Measurements from ENCODE around the gene LTBR.

Gene LTBR

DNA sequence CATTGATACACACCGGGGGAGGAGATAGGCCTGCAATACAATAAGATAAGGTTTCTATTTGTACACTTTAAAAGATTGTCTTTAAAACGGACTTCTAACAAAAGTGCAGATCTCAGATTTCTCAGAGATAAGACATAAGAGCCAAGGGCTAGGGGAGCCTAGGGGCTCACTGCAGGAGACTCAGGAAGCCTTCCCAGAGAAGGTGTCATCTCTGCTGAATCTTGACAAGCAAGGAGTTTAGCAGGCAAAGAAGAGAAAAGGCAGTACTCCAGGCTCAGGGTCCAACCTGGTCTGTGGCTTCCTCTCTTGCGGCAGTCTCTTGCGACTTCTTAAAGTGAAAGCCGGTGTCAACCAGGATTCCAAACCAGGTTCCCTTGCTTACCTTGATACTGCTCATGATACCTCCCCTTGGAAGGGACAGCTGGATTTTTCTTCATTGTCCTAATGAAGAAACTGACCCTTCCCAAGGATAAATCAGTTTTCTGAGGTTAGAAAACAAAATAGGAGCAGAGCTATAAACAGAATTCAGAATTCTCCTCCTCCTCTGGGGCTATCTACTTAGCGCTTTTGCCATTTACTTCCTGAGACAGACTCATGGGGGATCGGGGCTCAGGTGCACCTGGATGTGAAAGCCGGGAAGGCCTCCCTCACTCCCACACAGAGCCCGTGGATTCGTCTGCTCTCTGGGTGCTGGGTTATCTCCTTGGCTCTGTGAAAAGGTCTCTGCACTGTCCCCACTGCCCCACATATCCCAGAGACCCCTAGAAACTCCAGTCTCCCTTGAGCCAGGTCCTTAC is 6.9 kb upstream of the LTBR start:
- in situ Hi-C loops (cut with HindIII; ENCODE audit: low sequenced_read_pairs), result no loop called here
- H3K4me3 ChIP-seq (ENCODE audit: low read depth, low read length), result no peak overlapping the region
- TF ChIP-seq, protein P1, sequence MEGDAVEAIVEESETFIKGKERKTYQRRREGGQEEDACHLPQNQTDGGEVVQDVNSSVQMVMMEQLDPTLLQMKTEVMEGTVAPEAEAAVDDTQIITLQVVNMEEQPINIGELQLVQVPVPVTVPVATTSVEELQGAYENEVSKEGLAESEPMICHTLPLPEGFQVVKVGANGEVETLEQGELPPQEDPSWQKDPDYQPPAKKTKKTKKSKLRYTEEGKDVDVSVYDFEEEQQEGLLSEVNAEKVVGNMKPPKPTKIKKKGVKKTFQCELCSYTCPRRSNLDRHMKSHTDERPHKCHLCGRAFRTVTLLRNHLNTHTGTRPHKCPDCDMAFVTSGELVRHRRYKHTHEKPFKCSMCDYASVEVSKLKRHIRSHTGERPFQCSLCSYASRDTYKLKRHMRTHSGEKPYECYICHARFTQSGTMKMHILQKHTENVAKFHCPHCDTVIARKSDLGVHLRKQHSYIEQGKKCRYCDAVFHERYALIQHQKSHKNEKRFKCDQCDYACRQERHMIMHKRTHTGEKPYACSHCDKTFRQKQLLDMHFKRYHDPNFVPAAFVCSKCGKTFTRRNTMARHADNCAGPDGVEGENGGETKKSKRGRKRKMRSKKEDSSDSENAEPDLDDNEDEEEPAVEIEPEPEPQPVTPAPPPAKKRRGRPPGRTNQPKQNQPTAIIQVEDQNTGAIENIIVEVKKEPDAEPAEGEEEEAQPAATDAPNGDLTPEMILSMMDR (IDR thresholded peaks at IDR 0.05; ENCODE audit: low read depth, low read length), result no peak
- DNase-seq (ENCODE audit: low read depth, low spot score), result no peak

DNA sequence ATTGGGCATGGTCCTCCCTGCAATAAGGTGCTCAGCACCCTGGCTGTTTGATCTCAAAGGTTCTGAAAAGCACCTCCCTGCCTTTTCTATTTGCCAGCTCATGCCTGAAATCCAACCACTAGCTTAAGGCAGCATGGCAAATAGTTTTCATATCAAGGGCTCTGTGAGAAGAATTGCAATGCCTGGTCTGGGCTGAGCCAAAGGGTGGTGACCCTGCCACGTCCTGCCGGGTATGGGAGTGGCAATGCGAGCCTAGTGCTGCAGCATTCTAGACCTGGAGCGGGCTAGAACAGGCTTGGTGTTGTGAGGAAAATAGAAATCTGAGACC is 6.3 kb upstream of the LTBR start:
- TF ChIP-seq, protein P1 (IDR thresholded peaks at IDR 0.05; ENCODE audit: low read depth, low read length), result no peak
- DNase-seq (ENCODE audit: low read depth, low spot score), result no peak
- no peak overlapping the region for H3K4me3 ChIP-seq (ENCODE audit: low read depth, low read length)
- in situ Hi-C loops (cut with HindIII; ENCODE audit: low sequenced_read_pairs), result no loop called here

DNA sequence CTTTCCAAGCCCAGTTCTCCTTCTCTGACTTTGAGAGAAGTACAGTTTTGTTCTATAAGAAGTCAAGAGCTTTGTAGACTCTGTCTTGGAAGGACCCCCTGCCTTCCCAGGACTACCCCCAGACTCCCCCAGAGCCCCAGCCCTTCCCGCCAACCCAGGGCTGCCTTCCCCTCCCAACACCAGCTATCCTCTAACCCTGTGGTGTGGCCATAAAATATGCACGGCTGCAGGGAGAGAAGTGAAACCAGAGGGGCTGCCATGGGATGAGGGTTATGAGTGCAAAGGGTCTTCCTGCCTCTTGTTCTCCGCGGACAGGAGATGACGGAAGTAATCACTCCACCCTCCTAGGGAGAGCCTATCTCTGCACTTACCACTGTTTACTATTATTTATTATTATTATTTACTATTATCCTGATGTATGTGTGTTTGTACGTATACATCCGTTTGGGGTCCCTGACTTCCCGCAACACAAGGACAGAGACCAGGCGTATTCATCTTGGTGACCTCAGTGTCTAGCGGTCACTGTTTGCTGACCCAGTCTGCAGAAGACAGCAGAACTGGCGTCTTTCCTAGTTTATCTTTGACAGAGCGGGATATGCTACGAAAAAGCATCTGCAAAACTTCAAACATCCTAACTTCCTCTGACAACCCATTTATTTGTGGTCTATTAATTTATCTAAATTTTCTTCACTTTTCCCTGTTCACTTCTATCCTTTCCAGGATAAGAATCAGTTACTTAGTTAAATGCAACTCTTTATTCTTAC is 5.1 kb upstream of the LTBR start:
- in situ Hi-C loops (cut with HindIII; ENCODE audit: low sequenced_read_pairs), result no loop called here
- TF ChIP-seq, protein P1 (IDR thresholded peaks at IDR 0.05; ENCODE audit: low read depth, low read length), result no peak
- no peak overlapping the region for H3K4me3 ChIP-seq (ENCODE audit: low read depth, low read length)
- no peak for DNase-seq (ENCODE audit: low read depth, low spot score)

DNA sequence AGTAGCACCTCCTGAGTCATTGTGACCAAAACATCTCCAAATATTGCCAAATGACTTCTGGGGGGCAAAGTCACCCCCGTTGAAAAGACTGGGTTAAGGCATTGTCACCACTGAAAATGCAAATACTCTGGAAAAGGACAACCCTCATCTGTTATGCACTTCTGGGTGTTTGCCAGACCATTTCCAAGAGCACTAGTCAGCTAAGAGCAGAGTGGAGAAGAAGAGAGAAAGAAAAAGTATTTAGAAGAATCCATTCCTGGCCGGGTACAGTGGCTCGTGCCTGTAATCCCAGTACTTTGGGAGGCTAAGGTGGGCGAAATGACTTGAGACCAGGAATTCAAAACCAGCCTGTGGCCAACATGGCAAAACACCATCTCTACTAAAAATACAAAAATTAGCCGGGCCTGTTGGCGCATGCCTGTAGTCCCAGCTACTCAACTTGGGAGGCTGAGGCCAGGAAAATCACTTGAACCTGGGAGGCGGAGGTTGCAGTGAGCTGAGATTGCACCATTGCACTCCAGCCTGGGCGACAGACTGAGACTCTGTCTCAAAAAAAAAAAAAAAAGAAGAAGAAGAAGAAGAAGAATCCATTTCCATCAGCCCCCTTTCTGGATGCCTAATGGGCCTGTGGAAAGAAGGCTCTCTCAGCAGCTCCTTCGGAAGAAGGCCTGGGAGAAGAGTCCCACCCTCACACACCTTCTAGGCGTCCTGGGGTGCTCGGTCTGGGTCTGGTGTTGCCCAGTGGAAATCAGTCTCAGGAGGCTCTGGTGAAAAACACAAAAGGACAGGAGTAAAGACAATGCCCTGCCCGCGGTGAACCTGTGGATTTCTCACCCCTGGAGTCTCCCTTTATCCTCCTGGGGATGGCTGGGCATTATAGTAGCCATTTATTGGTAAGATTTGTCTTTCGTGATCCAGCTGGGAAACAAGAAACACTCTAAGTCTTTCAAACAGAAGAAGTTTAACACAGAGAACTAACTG is 3.5 kb upstream of the LTBR start:
- H3K4me3 ChIP-seq (ENCODE audit: low read depth, low read length), result no peak overlapping the region
- TF ChIP-seq, protein P1 (IDR thresholded peaks at IDR 0.05; ENCODE audit: low read depth, low read length), result no peak
- in situ Hi-C loops (cut with HindIII; ENCODE audit: low sequenced_read_pairs), result no loop called here
- no peak for DNase-seq (ENCODE audit: low read depth, low spot score)

DNA sequence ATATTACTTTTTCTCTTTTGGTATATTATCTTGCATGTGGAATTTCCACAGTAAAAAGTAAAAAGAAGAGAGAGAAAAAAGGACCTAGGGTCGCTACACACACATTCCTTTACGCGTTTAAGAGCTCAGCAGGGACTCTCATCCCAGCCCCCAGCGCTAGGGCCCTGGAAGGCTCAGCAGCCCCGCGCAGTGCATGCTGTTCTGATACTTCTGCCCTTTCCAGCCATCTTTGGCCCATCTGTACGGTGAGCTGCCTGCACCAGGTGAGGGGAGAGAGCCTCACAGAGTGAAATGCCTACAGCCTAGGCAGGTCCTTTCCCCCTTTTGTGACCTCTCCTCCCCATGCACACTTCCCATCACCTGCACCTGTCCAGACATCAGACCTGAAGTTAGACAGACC is 1.6 kb upstream of the LTBR start:
- TF ChIP-seq, protein P1 (IDR thresholded peaks at IDR 0.05; ENCODE audit: low read depth, low read length), result no peak
- DNase-seq (ENCODE audit: low read depth, low spot score), result no peak
- no peak overlapping the region for H3K4me3 ChIP-seq (ENCODE audit: low read depth, low read length)
- in situ Hi-C loops (cut with HindIII; ENCODE audit: low sequenced_read_pairs), result no loop called here

DNA sequence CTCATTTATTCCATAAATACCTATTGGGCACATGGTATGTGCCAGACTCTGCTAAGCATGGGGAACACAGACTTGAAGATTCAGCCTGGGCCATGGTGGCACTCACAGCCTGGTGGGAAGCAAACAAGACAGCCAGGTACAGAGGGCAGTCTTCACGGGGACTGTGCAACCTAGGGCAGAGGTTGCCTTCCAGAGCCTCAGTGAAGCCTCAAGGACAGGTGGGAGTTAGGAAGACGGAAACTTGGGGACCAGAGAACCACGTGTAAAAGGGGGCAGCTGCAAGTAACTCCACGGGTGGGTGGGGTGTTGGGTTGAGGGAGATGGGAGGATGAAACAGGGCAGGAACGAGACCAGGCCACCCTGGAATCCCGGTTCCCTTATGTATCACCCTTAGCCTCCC is 980 bp upstream of the LTBR start:
- TF ChIP-seq, protein P1 (IDR thresholded peaks at IDR 0.05; ENCODE audit: low read depth, low read length), result no peak
- DNase-seq (ENCODE audit: low read depth, low spot score), result no peak
- in situ Hi-C loops (cut with HindIII; ENCODE audit: low sequenced_read_pairs), result no loop called here
- H3K4me3 ChIP-seq (ENCODE audit: low read depth, low read length), result no peak overlapping the region
